Heart left ventricle (tissue), 16 donors: Measurements from ENCODE around the gene INPP5D. TPM values are rescaled to one million over a fixed set of nuclear protein-coding genes. Genes with fewer than 3 reads are reported as not detected.

ENCODE experiments used
- ATAC-seq, 4 donors: fragments of 200-7000 bp; cut with Tn5 transposase; one replicate each; pipeline ENCODE4 v1.9.1; 2020 to 2022; ENCODE audit warnings: moderate library complexity in 4 of 4, mild to moderate bottlenecking in 3 of 4, moderate number of reproducible peaks in 1 of 4
- DNase-seq, 5 donors: peaks; one replicate each; pipeline ENCODE4 v3.0.0-alpha.2; 2020
- H3K27ac ChIP-seq, 12 donors: fragments of 200-600 bp; sonication (generic) in 4 of 12; one replicate each; pipeline versions ENCODE4 v1.5.0 to v1.8.0; 2016 to 2022; ENCODE audit warnings: mild to moderate bottlenecking in 2 of 12
- H3K27me3 ChIP-seq, 9 donors: fragments of 200-600 bp; sonication (generic) in 2 of 9; one replicate each; pipeline versions ENCODE4 v1.5.1 to v1.8.0; 2016 to 2022; ENCODE audit warnings: mild to moderate bottlenecking in 3 of 9
- H3K36me3 ChIP-seq, 9 donors: fragments of 200-600 bp; sonication (generic) in 2 of 9; one replicate each; pipeline versions ENCODE4 v1.5.0 to v1.8.0; 2018 to 2022; ENCODE audit warnings: mild to moderate bottlenecking in 2 of 9
- H3K4me1 ChIP-seq, 12 donors: fragments of 200-600 bp; sonication (generic) in 4 of 12; one replicate each; pipeline versions ENCODE4 v1.5.0 to v1.8.0; 2016 to 2022; ENCODE audit warnings: mild to moderate bottlenecking in 3 of 12
- H3K4me3 ChIP-seq, 12 donors: fragments of 200-600 bp; sonication (generic) in 4 of 12; one replicate each; pipeline versions ENCODE4 v1.5.0 to v1.8.0; 2017 to 2022; ENCODE audit warnings: mild to moderate bottlenecking in 9 of 12, moderate library complexity in 4 of 12
- H3K9me3 ChIP-seq, 12 donors: fragments of 200-600 bp; sonication (generic) in 4 of 12; one replicate each; pipeline versions ENCODE4 v1.5.0 to v1.8.0; 2016 to 2022; ENCODE audit warnings: mild to moderate bottlenecking in 1 of 12
- CTCF ChIP-seq, 12 donors: fragments of 200-600 bp; sonication (generic) in 4 of 12; IDR thresholded peaks; one replicate each; pipeline versions ENCODE4 v1.5.0 to v1.8.0; 2018 to 2022; ENCODE audit warnings: antibody characterized with exemption in 12 of 12, mild to moderate bottlenecking in 5 of 12
- POLR2A ChIP-seq, 2 donors: fragments of 450-650 bp; IDR thresholded peaks; one replicate each; pipeline ENCODE4 v1.6.1; 2017; ENCODE audit warnings: antibody characterized with exemption in 2 of 2, mild to moderate bottlenecking in 2 of 2, moderate library complexity in 2 of 2
- WGBS, 4 donors: extraction: QIAGEN DNeasy Blood & Tissue Kit in 2 of 4; methylation state at CpG; one replicate each; pipeline versions ENCODE4 v1.1.5 to v1.1.7; 2013 to 2018; 5-methylcytosine and 5-hydroxymethylcytosine counted together
- intact Hi-C, 10 donors: fragments of 100-400 bp; cut with DNase I; formaldehyde crosslinking; loops; one replicate each; pipeline versions ENCODE4 v1.11.1 to v1.14.2; 2022
- long read RNA-seq, 3 donors: library from polyadenylated mRNA; unstranded; transcript quantifications; one replicate each; pipeline ENCODE4 v2.0.0, GENCODE V29; 2020 to 2021
- polyA plus RNA-seq, 2 donors: library from polyadenylated mRNA; stranded (reverse); fragments of 200-250 nt; gene quantifications; one replicate each; pipeline ENCODE4 v1.2.3, GENCODE V29; 2013
- total RNA-seq, 9 donors: library from RNA; depleted of rRNA in 2 of 9; stranded (reverse); fragments of >200 nt in 2 of 9; fragmentation: NEBNext Ultra II Directional in 3 of 9; extraction: Animal tissue kit (Norgen Biotek cat#: 25700) in 3 of 9; gene quantifications; one replicate each; pipeline versions ENCODE4 v1.1.0 to v1.2.4, GENCODE V29; 2016 to 2023
- donor health status: ischemic (EF 13 %, LVEDD 7.1; RV severe dilation, severe dysfunction).
- donor health status: healthy with polysubstance abuse.
- donor health status: DM: no; HTN: yes; CAD: no.
- donor health status: DM: no; HTN: no; CAD: no.
- donor health status: ischemic (EF 25% LVEDD 6.9; RV normal size, moderate dysfunction).
- donor health status: ischemic (EF 25% LVEDD 5.7; RV mildly dilated, moderate dysfunction).
- donor health status: healthy.
- donor health status: DM: yes; HTN: yes; CAD: no.
- donor health status: ischemic (EF 35%, LVEDD 5.7; RV mildly dilated, moderate dysfunction).
- donor health status: nonischemic (EF 11% LVEDD 7.7; RV severe dilation, severe dysfunction).
- donor health status: DM: yes; HTN: yes; CAD: no.
- donor health status: PGD.
- donor health status: ischemic (EF 29% LVEDD 5.4; RV normal size, mild dysfunction).
- donor health status: nonischemic (EF 23%, LVEDD 6.1; RV moderate dilation, normal function).

The INPP5D gene
- total RNA-seq (10 to 100 TPM in 2 of 9 donors, 1 to 10 TPM in 7; 2.8 to 29.1 (median 5.1) TPM), polyA plus RNA-seq (1 to 10 TPM; 3.6 to 4.1 TPM)
- long read RNA-seq, donor 1, full-length matches to known transcripts = 1 of 3 reads
- long read RNA-seq, donor 1, partial matches to known transcripts = 2 of 3 reads
- long read RNA-seq, donor 1, other reads (novel, unspliced or antisense) = 0 of 3 reads
- long read RNA-seq, donor 2 = 0 reads
- long read RNA-seq, donor 3, partial matches to known transcripts = 4 of 5 reads
- long read RNA-seq, donor 3, other reads (novel, unspliced or antisense) = 1 of 5 reads

- TF ChIP-seq CTCF (IDR thresholded peaks at IDR 0.05) (peak in 1 of 12 donors; percentile 8), POLR2A (IDR thresholded peaks at IDR 0.05) (peak in 1 of 2 donors; percentile 50)
- peak; percentile 54 to 73 (median 69) for DNase-seq
- peak; percentile 36 to 70 (median 54) for ATAC-seq
- 44 to 60% (median 51%) methylated on average over 20 to 26 of the region's 26 CpGs for WGBS, 4 donors
- intact Hi-C loops = loop anchor here in 6 of 10 donors (2.0 to 10.0 kb wide), 4 partner anchors 25 to 455 kb away; partner anchors contain the start of gene ATG16L1 (in 1 of the 6)
- H3K4me1 ChIP-seq = peaks cover 0 to 50% (median 34%) of the 10 kb centered on the region in 12 donors
- H3K9me3 ChIP-seq = no peaks in the 10 kb centered on the region
- peak within 1 kb of the TSS; percentile 27 to 73 (median 56) for H3K4me3 ChIP-seq
- H3K27me3 ChIP-seq = no peaks in the 10 kb centered on the region
- H3K36me3 ChIP-seq = no peaks in the 10 kb centered on the region
- peak within 1 kb of the TSS; percentile 69 to 93 (median 88) for H3K27ac ChIP-seq
These were observed at the start of gene INPP5D for GRCh38 chr2:233059797-233060500. Gene INPP5D, plus strand, starts transcription at chr2:233060342. Its CDS starts 137 bp downstream, at chr2:233060479.

GRCh38 chr2:233010569-233011267, 49.4 kb upstream of the INPP5D start:
- 84 to 90% (median 88%) methylated on average over 6 to 9 of the region's 9 CpGs for WGBS, 4 donors
- no peak for DNase-seq
- TF ChIP-seq CTCF (IDR thresholded peaks at IDR 0.05) (no peak), POLR2A (IDR thresholded peaks at IDR 0.05) (no peak)
- Histone ChIP-seq H3K4me1 (peaks cover 0 to 7% (median 0%) of the 10 kb centered on the region in 12 donors), H3K27ac (no peak overlapping the region), H3K4me3 (no peak overlapping the region), H3K36me3 (no peaks in the 10 kb centered on the region), H3K27me3 (no peaks in the 10 kb centered on the region), H3K9me3 (no peaks in the 10 kb centered on the region)
- ATAC-seq = no peak
- intact Hi-C loops = loop anchor here in 1 of 10 donors (10.0 kb wide), 1 partner anchor 146 kb away; no protein-coding TSS in a partner anchor

- no peak overlapping the region for H3K4me3 ChIP-seq
- no peaks in the 10 kb centered on the region for H3K36me3 ChIP-seq
- no peaks in the 10 kb centered on the region for H3K27me3 ChIP-seq
- H3K9me3 ChIP-seq = no peaks in the 10 kb centered on the region
- intact Hi-C loops = loop anchor here in 1 of 10 donors (10.0 kb wide), 1 partner anchor 146 kb away; no protein-coding TSS in a partner anchor
- DNase-seq (no peak), ATAC-seq (no peak)
- no peak for TF ChIP-seq CTCF (IDR thresholded peaks at IDR 0.05)
- TF ChIP-seq POLR2A (IDR thresholded peaks at IDR 0.05) = no peak
- H3K27ac ChIP-seq = no peak overlapping the region
- H3K4me1 ChIP-seq = peaks cover 0 to 7% (median 0%) of the 10 kb centered on the region in 12 donors
- WGBS, 4 donors = 93 to 97% (median 94%) methylated on average over 6 of the region's 6 CpGs
These were observed 48.9 kb upstream of the INPP5D start for GRCh38 chr2:233011268-233011650.
